Neural cell (in vitro differentiated cells): ENCODE results near the gene ATF7IP2. TPM values are rescaled to one million over a fixed set of nuclear protein-coding genes. Genes with fewer than 3 reads are reported as not detected.

Experiments used
- H2AFZ ChIP-seq: fragments of 200-600, 300-800 bp; sonication (generic), shearing (Covaris generic); 2 replicates; pipeline ENCODE4 v1.6.0; 2014; ENCODE audit warnings: low read depth, mild to moderate bottlenecking, antibody characterized with exemption, low read length, moderate library complexity
- H3F3A ChIP-seq: fragments of 200-600 bp; shearing (Covaris generic); 2 replicates; pipeline ENCODE4 v1.6.1; 2016; ENCODE audit warnings: mild to moderate bottlenecking, moderate library complexity, mixed read lengths, antibody characterized with exemption, low read length; ENCODE audit not compliant: insufficient read depth, poor library complexity, severe bottlenecking
- H3K27ac ChIP-seq: fragments of 200-600, 300-800 bp; sonication (generic), shearing (Covaris generic); 2 replicates; pipeline ENCODE4 v1.5.1; 2014; ENCODE audit warnings: mild to moderate bottlenecking, low read length, moderate library complexity
- H3K27me3 ChIP-seq: fragments of 300-800, 200-600 bp; sonication (generic), shearing (Covaris generic); 2 replicates; pipeline ENCODE4 v1.6.0; 2014; ENCODE audit warnings: mild to moderate bottlenecking, low read depth, low read length, moderate library complexity; ENCODE audit not compliant: insufficient read depth
- H3K36me3 ChIP-seq: fragments of 300-800, 200-600 bp; sonication (generic), shearing (Covaris generic); 2 replicates; pipeline ENCODE4 v1.5.1; 2014; ENCODE audit warnings: mild to moderate bottlenecking, antibody characterized with exemption, low read length, moderate library complexity; ENCODE audit not compliant: insufficient read depth
- H3K4me2 ChIP-seq: fragments of 300-800, 200-600 bp; sonication (generic), shearing (Covaris generic); 2 replicates; pipeline ENCODE4 v1.6.0; 2014; ENCODE audit warnings: mild to moderate bottlenecking, low read length
- H3K4me3 ChIP-seq: fragments of 300-800, 200-600 bp; sonication (generic), shearing (Covaris generic); 2 replicates; pipeline ENCODE4 v1.5.1; 2014; ENCODE audit warnings: mild to moderate bottlenecking, low read length, moderate library complexity
- H3K79me2 ChIP-seq: fragments of 200-600 bp; shearing (Covaris generic); replicated peaks from 2 replicates; pipeline ENCODE4 v1.6.0; 2014; ENCODE audit warnings: mild to moderate bottlenecking, low read length, moderate library complexity; ENCODE audit not compliant: insufficient read depth
- H3K9ac ChIP-seq: fragments of 300-800, 200-600 bp; sonication (generic), shearing (Covaris generic); 2 replicates; pipeline ENCODE4 v1.6.1; 2016; ENCODE audit warnings: mild to moderate bottlenecking, low read length, mixed read lengths
- H3K9me2 ChIP-seq: fragments of 200-600 bp; shearing (Covaris generic); 2 replicates; pipeline ENCODE4 v1.6.1; 2016; ENCODE audit warnings: mild to moderate bottlenecking, low read length, mixed read lengths; ENCODE audit not compliant: insufficient read depth
- H3K9me3 ChIP-seq: fragments of 200-600, 300-800 bp; sonication (generic), shearing (Covaris generic); 2 replicates; pipeline ENCODE4 v1.6.1; 2016; ENCODE audit warnings: mild to moderate bottlenecking, mixed run types, low read length, moderate library complexity, mixed read lengths
- H4K20me1 ChIP-seq: fragments of 200-600 bp; shearing (Covaris generic); 2 replicates; pipeline ENCODE4 v1.6.1; 2016; ENCODE audit warnings: mild to moderate bottlenecking, mixed run types; ENCODE audit not compliant: insufficient read depth
- EP300 ChIP-seq: fragments of 450-650 bp; conservative IDR thresholded peaks from 2 replicates; pipeline ENCODE4 v1.6.1; 2014; ENCODE audit warnings: antibody characterized with exemption, mild to moderate bottlenecking, moderate library complexity; ENCODE audit not compliant: poor library complexity, severe bottlenecking
- EZH2 ChIP-seq: fragments of 200-600, 300-800 bp; shearing (Covaris generic), sonication (generic); IDR thresholded peaks from 2 replicates; pipeline ENCODE4 v1.6.1; 2014; ENCODE audit warnings: antibody characterized with exemption, low read length, borderline replicate concordance, mild to moderate bottlenecking; ENCODE audit not compliant: insufficient read depth, poor library complexity, severe bottlenecking
- MXI1 ChIP-seq: fragments of 450-650 bp; conservative IDR thresholded peaks from 2 replicates; pipeline ENCODE4 v1.6.1; 2014; ENCODE audit warnings: antibody characterized with exemption, mild to moderate bottlenecking; ENCODE audit not compliant: poor library complexity, severe bottlenecking
- POLR2AphosphoS5 ChIP-seq: IDR thresholded peaks from 2 replicates; pipeline ENCODE4 v1.6.1; 2012
- RAD21 ChIP-seq: fragments of 450-650 bp; conservative IDR thresholded peaks from 2 replicates; pipeline ENCODE4 v1.6.1; 2014; ENCODE audit warnings: antibody characterized with exemption, mild to moderate bottlenecking, moderate library complexity
- SMC3 ChIP-seq: fragments of 450-650 bp; conservative IDR thresholded peaks from 2 replicates; pipeline ENCODE4 v1.6.1; 2014; ENCODE audit warnings: antibody characterized with exemption, mild to moderate bottlenecking, moderate library complexity; ENCODE audit not compliant: poor library complexity
- TAF1 ChIP-seq: IDR thresholded peaks from 2 replicates; pipeline ENCODE4 v1.6.1; 2012; ENCODE audit warnings: low read depth
- polyA plus RNA-seq: library from polyadenylated mRNA; depleted of rRNA; stranded (reverse); fragments of >200 nt; gene quantifications from 2 replicates; pipeline ENCODE4 v1.2.3, GENCODE V29; 2014
- TF ChIP-seq, protein P1 (sequence below): IDR thresholded peaks from 2 replicates; pipeline ENCODE4 v1.6.1; 2012; ENCODE audit warnings: borderline replicate concordance
- TF ChIP-seq, protein P2 (sequence below): fragments of 450-650 bp; IDR thresholded peaks from 2 replicates; pipeline ENCODE4 v1.5.1; 2014; ENCODE audit warnings: antibody characterized with exemption, mild to moderate bottlenecking, moderate library complexity; ENCODE audit not compliant: poor library complexity, severe bottlenecking

Gene ATF7IP2
- polyA plus RNA-seq, 1 donor from 2014 or later, result 20.9 TPM

DNA sequence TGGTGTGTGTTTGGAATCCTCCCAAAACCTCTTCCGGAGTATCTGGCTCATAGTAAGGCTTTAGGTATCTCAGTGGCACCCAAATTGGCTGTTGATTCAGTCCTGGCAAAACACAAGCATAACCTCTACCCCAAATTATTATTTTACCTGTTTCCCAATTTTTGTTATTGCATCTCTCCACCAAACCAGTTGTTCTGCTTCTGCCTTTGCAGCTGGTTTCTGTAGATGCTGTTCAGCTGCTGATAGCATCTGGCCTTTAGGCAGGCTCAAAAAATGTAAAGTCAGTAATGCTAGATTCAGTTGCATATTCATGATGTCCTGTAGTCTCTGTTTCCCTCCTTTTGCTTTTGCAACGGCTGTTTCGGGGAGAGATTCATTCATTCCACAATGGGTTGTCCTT, 33.8 kb downstream of the ATF7IP2 start:
- H3K27me3 ChIP-seq, result no peaks in the 10 kb centered on the region

DNA sequence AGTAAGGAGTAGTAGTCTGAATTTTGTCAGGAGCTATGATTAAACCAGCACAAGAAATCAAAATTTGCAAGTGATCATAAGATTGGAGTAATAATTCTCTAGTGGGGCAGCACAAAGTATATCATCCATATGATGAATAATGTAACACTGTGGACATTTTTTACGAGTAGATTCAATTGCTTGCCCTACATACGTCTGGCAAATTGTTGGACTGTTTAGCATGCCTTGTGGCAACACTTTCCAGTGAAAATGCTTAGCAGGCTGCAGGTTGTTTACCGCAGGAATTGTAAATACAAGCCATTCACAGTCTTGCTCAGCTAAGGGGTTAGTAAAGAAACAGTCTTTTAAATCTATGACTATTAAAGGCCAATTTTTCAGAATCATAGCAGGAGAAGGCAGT, 35.7 kb downstream of the ATF7IP2 start:
- no peak for TF ChIP-seq POLR2AphosphoS5
- no peak for TF ChIP-seq EP300
- TF ChIP-seq, protein P1, sequence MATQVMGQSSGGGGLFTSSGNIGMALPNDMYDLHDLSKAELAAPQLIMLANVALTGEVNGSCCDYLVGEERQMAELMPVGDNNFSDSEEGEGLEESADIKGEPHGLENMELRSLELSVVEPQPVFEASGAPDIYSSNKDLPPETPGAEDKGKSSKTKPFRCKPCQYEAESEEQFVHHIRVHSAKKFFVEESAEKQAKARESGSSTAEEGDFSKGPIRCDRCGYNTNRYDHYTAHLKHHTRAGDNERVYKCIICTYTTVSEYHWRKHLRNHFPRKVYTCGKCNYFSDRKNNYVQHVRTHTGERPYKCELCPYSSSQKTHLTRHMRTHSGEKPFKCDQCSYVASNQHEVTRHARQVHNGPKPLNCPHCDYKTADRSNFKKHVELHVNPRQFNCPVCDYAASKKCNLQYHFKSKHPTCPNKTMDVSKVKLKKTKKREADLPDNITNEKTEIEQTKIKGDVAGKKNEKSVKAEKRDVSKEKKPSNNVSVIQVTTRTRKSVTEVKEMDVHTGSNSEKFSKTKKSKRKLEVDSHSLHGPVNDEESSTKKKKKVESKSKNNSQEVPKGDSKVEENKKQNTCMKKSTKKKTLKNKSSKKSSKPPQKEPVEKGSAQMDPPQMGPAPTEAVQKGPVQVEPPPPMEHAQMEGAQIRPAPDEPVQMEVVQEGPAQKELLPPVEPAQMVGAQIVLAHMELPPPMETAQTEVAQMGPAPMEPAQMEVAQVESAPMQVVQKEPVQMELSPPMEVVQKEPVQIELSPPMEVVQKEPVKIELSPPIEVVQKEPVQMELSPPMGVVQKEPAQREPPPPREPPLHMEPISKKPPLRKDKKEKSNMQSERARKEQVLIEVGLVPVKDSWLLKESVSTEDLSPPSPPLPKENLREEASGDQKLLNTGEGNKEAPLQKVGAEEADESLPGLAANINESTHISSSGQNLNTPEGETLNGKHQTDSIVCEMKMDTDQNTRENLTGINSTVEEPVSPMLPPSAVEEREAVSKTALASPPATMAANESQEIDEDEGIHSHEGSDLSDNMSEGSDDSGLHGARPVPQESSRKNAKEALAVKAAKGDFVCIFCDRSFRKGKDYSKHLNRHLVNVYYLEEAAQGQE, result no peak
- TF ChIP-seq TAF1, result no peak
- TF ChIP-seq EZH2, result no peak
- TF ChIP-seq RAD21, result no peak
- TF ChIP-seq SMC3, result no peak
- TF ChIP-seq, protein P2, sequence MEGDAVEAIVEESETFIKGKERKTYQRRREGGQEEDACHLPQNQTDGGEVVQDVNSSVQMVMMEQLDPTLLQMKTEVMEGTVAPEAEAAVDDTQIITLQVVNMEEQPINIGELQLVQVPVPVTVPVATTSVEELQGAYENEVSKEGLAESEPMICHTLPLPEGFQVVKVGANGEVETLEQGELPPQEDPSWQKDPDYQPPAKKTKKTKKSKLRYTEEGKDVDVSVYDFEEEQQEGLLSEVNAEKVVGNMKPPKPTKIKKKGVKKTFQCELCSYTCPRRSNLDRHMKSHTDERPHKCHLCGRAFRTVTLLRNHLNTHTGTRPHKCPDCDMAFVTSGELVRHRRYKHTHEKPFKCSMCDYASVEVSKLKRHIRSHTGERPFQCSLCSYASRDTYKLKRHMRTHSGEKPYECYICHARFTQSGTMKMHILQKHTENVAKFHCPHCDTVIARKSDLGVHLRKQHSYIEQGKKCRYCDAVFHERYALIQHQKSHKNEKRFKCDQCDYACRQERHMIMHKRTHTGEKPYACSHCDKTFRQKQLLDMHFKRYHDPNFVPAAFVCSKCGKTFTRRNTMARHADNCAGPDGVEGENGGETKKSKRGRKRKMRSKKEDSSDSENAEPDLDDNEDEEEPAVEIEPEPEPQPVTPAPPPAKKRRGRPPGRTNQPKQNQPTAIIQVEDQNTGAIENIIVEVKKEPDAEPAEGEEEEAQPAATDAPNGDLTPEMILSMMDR, result no peak
- TF ChIP-seq MXI1, result no peak

More for the DNA sequence above, 33.8 kb downstream of the ATF7IP2 start:
- no peak for TF ChIP-seq EP300
- TF ChIP-seq, protein P1, result no peak
- TF ChIP-seq SMC3, result no peak
- TF ChIP-seq EZH2, result no peak
- TF ChIP-seq, protein P2, result no peak
- TF ChIP-seq RAD21, result no peak
- TF ChIP-seq MXI1, result no peak
- no peak for TF ChIP-seq POLR2AphosphoS5
- TF ChIP-seq TAF1, result no peak
- Histone ChIP-seq H3K36me3 (no peaks in the 10 kb centered on the region), H3K79me2 (no peaks in the 10 kb centered on the region), H3K27ac (no peak overlapping the region), H3K4me3 (no peak overlapping the region), H2AFZ (no peak overlapping the region), H3K4me2 (no peak overlapping the region), H3K9me3 (peaks cover 5% of the 10 kb centered on the region), H4K20me1 (no peaks in the 10 kb centered on the region), H3K9ac (no peak overlapping the region), H3F3A (no peaks in the 10 kb centered on the region), H3K9me2 (no peaks in the 10 kb centered on the region)

More for the DNA sequence above, 35.7 kb downstream of the ATF7IP2 start:
- Histone ChIP-seq H3K9ac (no peak overlapping the region), H3K4me3 (no peak overlapping the region), H3K79me2 (no peaks in the 10 kb centered on the region), H3K27ac (no peak overlapping the region), H2AFZ (no peak overlapping the region), H4K20me1 (no peaks in the 10 kb centered on the region), H3F3A (no peaks in the 10 kb centered on the region), H3K9me3 (no peaks in the 10 kb centered on the region), H3K9me2 (no peaks in the 10 kb centered on the region), H3K36me3 (no peaks in the 10 kb centered on the region), H3K27me3 (no peaks in the 10 kb centered on the region), H3K4me2 (no peak overlapping the region)
